MCF 10A (cell line): ENCODE measurements around the gene IGDCC3. TPM values are rescaled to one million over a fixed set of nuclear protein-coding genes. Genes with fewer than 3 reads are reported as not detected.

Experiments
- BruUV-seq: library from RNA; stranded (reverse); fragments of 400-500 nt; replicated peaks from 2 replicates; lab custom pipeline; 2021; lab: Mats Ljungman, UMichigan
- CTCF ChIA-PET: fragments of 300-600 bp; sonication (Branson Sonifier 250); formaldehyde crosslinking; extraction: SDS; loops from one replicate; lab custom pipeline; 2021; ENCODE audit warnings: antibody characterized with exemption, inconsistent platforms; lab: Yijun Ruan, JAX
- POLR2A ChIA-PET: fragments of 300-600, 350-650 bp; sonication (Branson Sonifier 250); formaldehyde crosslinking; extraction: SDS; loops from one replicate; lab custom pipeline; 2020; ENCODE audit warnings: antibody characterized with exemption, inconsistent platforms; lab: Yijun Ruan, JAX
- DNase-seq: peaks from one replicate; pipeline ENCODE4 v3.0.0-alpha.2; 2018; ENCODE audit not compliant: unreplicated experiment
- H3K27ac Mint-ChIP-seq: one replicate; pipeline ENCODE4 v1.8.0; 2022; ENCODE audit warnings: mild to moderate bottlenecking, low read depth, mixed read lengths; ENCODE audit not compliant: unreplicated experiment
- H3K27me3 Mint-ChIP-seq: one replicate; pipeline ENCODE4 v1.8.0; 2022; ENCODE audit warnings: mixed read lengths; ENCODE audit not compliant: insufficient read depth, unreplicated experiment
- H3K36me3 Mint-ChIP-seq: one replicate; pipeline ENCODE4 v1.8.0; 2022; ENCODE audit warnings: mild to moderate bottlenecking, moderate library complexity, mixed read lengths; ENCODE audit not compliant: insufficient read depth, unreplicated experiment
- H3K4me1 Mint-ChIP-seq: one replicate; pipeline ENCODE4 v1.8.0; 2022; ENCODE audit warnings: mixed read lengths; ENCODE audit not compliant: insufficient read depth, unreplicated experiment
- H3K4me3 Mint-ChIP-seq: one replicate; pipeline ENCODE4 v1.8.0; 2022; ENCODE audit warnings: mild to moderate bottlenecking, moderate library complexity, mixed read lengths; ENCODE audit not compliant: unreplicated experiment
- H3K9me3 Mint-ChIP-seq: one replicate; pipeline ENCODE4 v1.8.0; 2022; ENCODE audit warnings: mixed read lengths; ENCODE audit not compliant: unreplicated experiment
- CTCF ChIP-seq: fragments of 200-600 bp; IDR thresholded peaks from one replicate; pipeline ENCODE4 v1.8.0; 2022; ENCODE audit warnings: antibody characterized with exemption, mild to moderate bottlenecking; ENCODE audit not compliant: unreplicated experiment
- intact Hi-C: fragments of 100-400 bp; cut with micrococcal nuclease; formaldehyde crosslinking; loops from 2 replicates; pipeline ENCODE4 v1.14.1; 2022
- total RNA-seq: library from RNA; stranded (reverse); gene quantifications from 2 replicates; pipeline ENCODE4 v1.2.3, GENCODE V29; 2022

IGDCC3 gene
- total RNA-seq, 1 experiment from 2014 or later: not detected

- intact Hi-C loops: no loop called here
- Mint-ChIP-seq H3K36me3 (no peaks in the 10 kb centered on the region), H3K4me3 (no peak overlapping the region), H3K27ac (no peak overlapping the region), H3K4me1 (peaks cover 6% of the 10 kb centered on the region), H3K27me3 (peaks cover 70% of the 10 kb centered on the region), H3K9me3 (no peaks in the 10 kb centered on the region)
- no TSS peak for BruUV-seq
- CTCF ChIA-PET: interaction anchor here (1.8 kb wide), 1 partner anchor 10 kb away, joined by 7 read pairs; no protein-coding TSS in a partner anchor
- POLR2A ChIA-PET: no interaction called here
- DNase-seq: no peak
- no peak for TF ChIP-seq CTCF
Measured at GRCh38 chr15:65374821-65375401, 2.9 kb downstream of the IGDCC3 start.

- peaks cover 64% of the 10 kb centered on the region for H3K27me3 Mint-ChIP-seq
- no peaks in the 10 kb centered on the region for H3K36me3 Mint-ChIP-seq
- peaks cover 6% of the 10 kb centered on the region for H3K4me1 Mint-ChIP-seq
- BruUV-seq: no TSS peak
- no peak for DNase-seq
- intact Hi-C loops: no loop called here
- no peak for TF ChIP-seq CTCF
- H3K27ac Mint-ChIP-seq: no peak overlapping the region
- CTCF ChIA-PET: interaction anchor here (1.8 kb wide), 1 partner anchor 11 kb away, joined by 7 read pairs; no protein-coding TSS in a partner anchor
- no peaks in the 10 kb centered on the region for H3K9me3 Mint-ChIP-seq
- no peak overlapping the region for H3K4me3 Mint-ChIP-seq
- POLR2A ChIA-PET: interaction anchor here (0.7 kb wide), 1 partner anchor 318 kb away, joined by 3 read pairs; no protein-coding TSS in a partner anchor
Measured at GRCh38 chr15:65374334-65374733, 3.5 kb downstream of the IGDCC3 start.

GRCh38 chr15:65373163-65373651 lies 4.6 kb downstream of the IGDCC3 start:
- Mint-ChIP-seq H3K9me3 (no peaks in the 10 kb centered on the region), H3K27ac (no peak overlapping the region), H3K27me3 (peaks cover 54% of the 10 kb centered on the region), H3K4me1 (peaks cover 6% of the 10 kb centered on the region), H3K36me3 (no peaks in the 10 kb centered on the region), H3K4me3 (no peak overlapping the region)
- ChIA-PET CTCF (interaction anchor here (0.7 to 2.4 kb wide), 3 partner anchors 9 to 47 kb away, joined by 5 to 13 read pairs (median 7); no protein-coding TSS in a partner anchor), POLR2A (no interaction called here)
- no peak for TF ChIP-seq CTCF
- intact Hi-C loops: no loop called here
- no TSS peak for BruUV-seq
- no peak for DNase-seq

- no peak for DNase-seq
- intact Hi-C loops: no loop called here
- peaks cover 49% of the 10 kb centered on the region for H3K27me3 Mint-ChIP-seq
- POLR2A ChIA-PET: interaction anchor here (0.6 kb wide), 1 partner anchor 37 kb away, joined by 3 read pairs; no protein-coding TSS in a partner anchor
- TF ChIP-seq CTCF: no peak
- no peak overlapping the region for H3K4me3 Mint-ChIP-seq
- no peaks in the 10 kb centered on the region for H3K36me3 Mint-ChIP-seq
- no peaks in the 10 kb centered on the region for H3K9me3 Mint-ChIP-seq
- BruUV-seq: no TSS peak
- CTCF ChIA-PET: interaction anchor here (0.7 to 2.6 kb wide), 3 partner anchors 10 to 47 kb away, joined by 5 to 13 read pairs (median 8); no protein-coding TSS in a partner anchor
- peaks cover 6% of the 10 kb centered on the region for H3K4me1 Mint-ChIP-seq
- no peak overlapping the region for H3K27ac Mint-ChIP-seq
Measured at GRCh38 chr15:65372787-65373067, 5.1 kb downstream of the IGDCC3 start.
